HG03439 (cell line): ENCODE measurements around the gene SDK2.

ENCODE experiments used
- ATAC-seq: cut with Tn5 transposase; IDR thresholded peaks from one replicate; pipeline ENCODE4 v1.9.1; 2021; ENCODE audit warnings: mild to moderate bottlenecking, moderate library complexity; ENCODE audit not compliant: unreplicated experiment

The SDK2 gene

DNA sequence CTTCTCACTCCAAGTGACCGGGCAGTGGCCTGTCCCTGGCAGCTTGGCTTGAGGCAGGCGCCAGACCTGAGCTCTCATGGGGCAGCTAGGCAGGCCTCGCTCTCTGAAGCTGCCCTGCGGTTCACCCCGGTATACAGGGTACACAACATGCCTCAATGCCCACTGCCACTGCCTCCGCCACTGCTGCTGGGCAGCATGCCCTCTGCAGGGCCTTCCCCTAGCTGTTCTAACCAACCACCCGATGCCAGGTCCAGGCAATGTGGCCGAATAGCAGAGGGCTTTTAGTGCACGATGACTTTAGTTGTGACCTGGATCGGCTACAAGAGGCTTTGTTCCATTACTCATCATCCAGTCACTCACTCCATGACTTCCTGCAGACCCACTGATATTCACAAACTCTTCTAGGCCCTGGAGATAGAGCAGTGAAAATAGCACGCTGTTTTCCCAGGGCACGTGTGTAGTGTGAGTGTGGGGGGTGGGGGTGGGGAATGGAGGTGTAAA is 352.2 kb downstream of the SDK2 start:
- ATAC-seq = no peak

DNA sequence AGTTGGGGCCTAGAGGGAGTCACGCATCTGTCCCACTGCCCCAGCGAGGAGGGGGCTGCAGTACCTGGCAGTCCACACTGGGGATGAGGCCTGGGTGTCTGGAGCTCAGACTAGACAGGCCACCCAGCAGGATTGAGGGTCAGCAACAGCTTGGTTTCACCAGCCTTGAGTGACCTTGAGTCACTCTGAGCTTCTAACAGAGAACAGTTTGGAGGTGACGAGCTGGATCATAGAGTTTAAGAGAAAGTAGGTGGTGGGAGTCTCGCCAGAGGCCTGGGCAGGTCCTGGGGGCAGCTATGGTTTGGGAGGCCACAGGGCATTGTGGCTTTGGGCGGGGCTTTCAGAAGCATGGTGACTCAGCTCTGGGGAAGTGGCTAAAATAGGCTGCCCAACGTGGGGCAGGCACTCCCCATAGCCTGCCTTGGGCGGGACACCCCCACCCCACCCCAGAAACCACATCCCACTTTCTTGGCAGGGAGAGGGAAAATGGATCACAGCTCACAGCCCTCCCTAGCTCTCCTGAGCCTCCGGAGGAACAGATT is 352.9 kb downstream of the SDK2 start:
- ATAC-seq = peak; percentile 91

DNA sequence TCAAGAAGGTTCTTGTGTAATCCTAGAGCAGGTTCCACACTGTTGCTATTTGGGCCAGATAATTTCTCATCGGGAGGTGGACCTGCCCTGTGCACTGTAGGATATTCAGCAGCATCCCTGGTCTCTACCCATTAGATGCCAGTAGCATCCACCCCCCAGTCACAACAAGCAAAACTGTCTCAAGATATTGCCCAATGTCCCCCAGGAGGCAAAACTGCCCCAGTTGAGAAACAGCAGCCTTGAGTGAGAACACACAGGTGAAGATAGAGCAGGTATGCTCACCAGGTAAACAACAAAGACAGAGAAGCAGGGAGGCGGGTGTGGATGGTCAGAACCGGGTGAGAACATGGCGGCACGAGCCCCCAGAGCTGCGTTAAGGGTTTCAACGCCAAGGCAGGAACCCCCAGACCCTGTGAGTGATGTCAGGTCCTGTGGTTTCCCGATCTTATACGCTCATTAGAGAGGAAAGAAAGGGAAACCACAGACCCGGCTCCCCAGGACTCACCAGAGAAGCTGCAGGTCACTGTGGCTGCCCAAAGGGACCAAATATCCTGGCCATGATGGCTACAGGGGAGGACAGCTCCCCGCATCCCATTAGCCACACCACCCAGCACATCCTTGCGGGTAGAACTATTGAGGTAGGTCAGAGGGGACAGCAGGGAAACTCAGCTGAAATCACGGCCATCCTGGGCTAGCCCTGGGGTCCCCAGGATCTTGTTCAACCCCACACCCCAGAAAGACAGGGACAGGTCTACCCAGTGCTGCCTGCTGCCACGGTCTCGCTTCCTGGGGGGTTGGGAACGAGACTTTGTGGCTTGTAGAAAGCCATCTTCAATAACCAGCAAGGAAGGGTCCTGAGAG is 353.6 kb downstream of the SDK2 start:
- peak; percentile 23 for ATAC-seq

DNA sequence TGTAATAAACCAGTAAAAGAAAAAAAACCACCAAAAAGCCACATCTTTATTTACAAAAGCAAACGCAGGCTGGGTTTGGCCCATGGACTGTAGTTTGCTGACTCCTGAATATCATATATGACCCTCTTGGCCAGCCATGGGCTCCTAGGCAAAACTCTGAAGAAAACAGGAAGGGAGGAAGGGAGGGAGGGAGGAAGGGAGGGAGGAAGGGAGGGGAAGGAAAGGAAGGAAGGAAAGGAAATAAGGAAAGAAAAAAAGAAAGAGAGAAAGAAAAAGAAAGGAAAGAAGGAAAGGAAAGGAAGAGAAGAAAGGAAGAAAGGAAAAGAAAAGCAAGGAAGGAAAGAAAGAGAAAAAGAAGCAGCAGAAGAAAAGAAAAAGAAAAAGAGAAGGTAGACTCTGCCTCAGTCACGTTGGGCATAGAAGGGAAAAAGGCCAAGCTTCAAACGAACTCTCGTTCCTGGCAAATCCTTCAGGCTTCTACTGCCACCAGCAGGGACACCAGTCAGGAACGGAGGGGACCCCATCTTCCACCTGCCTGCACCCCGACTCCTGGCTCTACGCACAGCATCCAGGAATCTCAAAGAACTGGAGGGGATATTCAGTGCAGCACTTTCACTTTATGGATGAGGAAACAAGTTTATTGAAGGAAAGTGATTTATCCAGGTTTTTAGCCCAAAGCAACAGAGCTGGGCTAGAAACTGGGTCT is 354.5 kb downstream of the SDK2 start:
- ATAC-seq = no peak

DNA sequence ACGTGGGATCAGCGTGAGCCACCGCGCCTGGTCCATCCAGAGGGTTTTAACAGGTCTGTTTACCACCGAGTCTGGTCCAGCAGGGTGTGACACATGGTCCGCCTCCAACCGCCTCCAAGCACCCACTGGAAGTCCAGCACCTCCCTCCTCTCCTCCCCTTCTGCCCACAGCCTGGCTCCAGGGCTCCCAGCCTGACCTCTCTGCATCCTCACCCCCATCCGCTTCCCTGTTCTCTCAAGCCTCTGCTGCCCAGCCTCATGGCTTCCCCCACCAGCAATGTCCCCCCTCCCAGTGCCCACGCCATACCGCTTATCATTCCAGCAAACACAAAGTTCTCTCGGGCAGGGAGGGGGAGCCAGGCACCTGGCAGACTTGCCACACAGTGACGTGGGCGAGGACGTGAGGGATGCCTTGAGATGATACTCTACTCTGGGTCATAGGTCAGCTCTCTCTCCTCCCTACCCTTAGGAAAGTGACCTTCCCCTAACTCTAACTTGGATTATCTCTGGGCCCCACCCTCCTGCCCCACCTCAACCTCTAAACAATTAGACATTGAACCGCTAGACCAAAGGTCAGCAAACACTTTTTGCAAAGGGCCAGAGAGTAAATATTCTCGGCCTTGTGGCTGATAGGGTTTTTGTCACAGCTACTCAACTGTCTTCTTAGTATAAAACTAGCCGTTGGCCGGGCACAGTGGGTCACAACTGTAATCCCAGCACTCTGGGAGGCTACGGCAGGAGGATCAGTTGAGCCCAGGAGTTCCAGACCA is 355.5 kb downstream of the SDK2 start:
- no peak for ATAC-seq

DNA sequence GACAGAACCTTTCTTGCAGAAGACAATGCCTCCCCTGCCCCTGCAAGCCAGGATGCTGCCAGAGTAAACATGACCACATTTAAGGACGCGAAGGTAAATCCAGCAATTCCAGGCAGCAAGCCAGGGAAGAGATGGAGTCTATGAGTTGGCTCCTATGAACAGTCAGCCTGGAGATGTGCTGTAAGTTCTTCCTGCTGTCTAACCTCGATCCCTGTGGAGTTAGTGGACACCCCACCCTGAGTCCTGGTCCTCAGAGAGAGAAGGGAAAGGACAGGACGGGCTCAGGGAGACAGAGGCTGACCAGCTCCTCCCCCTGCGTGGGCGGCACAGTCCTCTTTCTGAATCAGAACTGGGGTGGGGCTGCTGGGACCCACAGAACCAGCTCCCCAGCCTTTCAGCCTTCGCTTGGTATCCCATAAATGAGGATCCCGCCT is 357.4 kb downstream of the SDK2 start:
- ATAC-seq = no peak

DNA sequence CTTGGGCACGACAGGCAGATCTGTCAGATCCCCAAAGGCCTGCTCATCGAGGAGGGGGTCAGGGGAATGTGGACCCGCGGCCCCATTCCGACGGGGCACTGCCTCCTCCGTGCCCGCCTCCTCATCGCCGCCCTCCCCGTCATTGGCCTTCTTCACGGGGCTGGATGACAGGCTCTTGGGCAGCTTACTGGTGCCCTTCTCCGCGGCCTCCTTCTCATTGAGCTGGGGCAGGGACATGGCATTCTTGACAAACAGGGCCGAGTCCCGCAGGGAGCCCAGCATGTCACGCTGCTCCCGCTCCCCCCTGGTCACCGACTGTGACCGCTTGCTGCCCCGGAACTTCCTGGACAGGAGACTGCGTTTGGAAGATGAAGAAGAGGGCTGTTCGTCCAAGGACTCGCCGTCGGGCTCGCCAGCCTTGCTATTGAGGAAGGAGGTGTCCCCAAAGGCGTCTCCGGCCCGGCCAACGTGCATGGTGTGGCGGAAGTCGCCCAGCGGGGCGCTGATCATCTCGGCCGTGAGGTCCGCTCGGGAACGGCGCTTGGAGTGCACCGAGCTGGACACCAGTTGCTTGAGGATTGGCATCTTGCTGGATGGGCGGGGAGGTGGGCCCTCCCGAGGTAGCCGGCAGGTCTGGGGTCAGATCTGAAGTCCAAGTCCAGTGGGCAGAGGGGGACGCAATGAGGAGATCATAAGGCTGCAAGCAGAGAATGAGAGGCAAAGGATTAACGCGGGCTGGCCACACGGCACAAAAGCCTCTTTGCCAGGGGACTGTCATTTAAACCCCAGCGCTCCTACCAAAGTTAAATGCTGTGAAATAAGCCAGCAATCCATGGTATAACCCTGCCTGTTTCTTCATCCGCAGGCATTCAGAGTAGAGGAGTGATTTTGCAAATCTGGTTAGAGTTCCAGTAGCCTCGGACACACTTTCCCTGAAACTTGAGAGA is 358.1 kb downstream of the SDK2 start:
- no peak for ATAC-seq

DNA sequence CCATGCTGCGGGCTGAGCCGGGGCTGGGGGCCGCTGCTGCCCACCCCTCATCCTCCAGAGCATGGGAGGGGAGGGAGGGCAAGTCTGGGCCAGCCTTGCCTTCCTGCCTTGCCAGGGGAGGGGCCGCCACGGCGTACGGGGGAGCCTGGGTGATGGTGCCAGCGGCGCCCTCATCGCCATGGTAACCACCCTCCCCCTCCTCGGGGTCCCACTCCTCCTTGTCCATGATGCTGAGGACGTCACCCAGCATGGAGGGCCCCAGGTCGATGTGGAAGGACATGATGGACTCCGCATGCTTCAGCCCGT is 358.7 kb downstream of the SDK2 start:
- no peak for ATAC-seq

DNA sequence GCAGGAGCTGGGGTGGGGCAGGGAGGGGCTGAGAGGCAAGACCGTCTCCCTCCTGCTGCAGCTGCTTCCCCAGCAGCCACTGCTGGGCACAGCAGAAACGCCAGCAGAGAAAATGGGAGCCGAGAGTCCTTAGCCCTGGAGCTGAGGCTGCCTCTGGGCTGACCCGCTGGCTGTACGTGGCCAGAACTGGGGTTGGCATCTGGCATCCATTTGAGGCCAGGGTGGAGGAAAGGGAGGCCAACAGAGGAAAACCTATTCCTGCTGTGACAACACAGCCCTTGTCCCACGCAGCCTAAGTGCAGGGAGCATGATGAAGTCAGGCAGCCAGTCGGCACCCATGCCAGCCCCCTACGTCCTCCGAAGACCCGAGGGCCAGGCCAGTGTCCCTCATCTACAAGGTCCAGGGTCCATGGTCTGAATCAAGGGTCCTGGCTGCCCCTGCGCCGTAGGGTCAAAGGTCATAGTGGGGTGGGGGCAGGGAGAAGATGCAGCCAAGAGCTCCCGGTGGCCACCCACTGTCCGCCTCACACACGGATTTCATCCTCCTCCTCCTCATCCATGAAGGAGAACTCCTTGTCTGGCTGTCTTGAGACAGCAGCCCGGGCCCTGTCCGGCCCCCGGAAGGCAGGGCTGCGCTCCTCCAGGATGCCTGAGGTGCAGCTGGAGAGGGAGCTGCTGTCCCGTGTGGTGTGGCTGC is 359.2 kb downstream of the SDK2 start:
- no peak for ATAC-seq
